Smooth muscle cell of the brain vasculature (primary cell): Measurements from ENCODE around the gene MDFIC.

ENCODE experiments used
- DNase-seq: peaks from one replicate; pipeline ENCODE4 v3.0.0-alpha.2; 2012; ENCODE audit warnings: low read depth, low spot score

Gene MDFIC

DNA sequence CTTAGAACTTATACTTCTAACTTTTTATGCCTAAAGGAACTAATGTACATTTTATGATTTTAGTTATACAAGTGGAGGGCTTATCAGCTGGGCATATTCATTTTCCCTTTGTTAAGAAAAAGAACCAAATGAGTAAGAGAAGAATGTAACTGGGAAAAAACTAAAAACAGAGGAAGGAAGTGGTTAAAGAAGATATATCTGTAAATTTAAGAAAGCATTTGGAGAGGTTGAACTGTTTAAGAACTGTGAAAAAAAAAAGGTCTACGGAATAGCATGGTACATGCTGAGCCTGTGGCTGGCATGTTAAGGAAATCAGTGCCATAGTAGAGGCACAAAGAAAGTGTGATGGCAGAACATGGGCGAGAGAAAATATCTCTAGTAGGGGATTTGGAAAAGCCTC, 6.2 kb downstream of the MDFIC start:
- no peak for DNase-seq

DNA sequence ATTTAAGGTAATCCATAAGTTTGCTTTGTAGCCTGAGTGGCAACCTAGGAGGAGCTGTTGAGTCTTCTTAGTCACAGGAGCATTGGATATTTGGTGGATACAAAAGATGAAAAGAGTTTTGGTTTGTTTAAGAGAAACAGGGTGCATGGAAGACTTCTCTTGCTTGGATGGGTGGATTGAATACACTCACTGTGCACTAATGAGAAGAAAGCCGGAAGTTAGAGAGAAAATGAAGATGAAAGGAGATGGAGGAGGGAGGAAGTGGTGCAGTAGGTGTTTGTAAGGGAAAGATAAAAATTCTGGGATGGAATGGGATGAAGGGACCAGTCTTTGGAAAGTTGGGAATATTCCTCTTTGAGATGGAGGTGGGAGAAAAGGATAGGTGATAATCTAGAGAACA, 7.7 kb downstream of the MDFIC start:
- no peak for DNase-seq

DNA sequence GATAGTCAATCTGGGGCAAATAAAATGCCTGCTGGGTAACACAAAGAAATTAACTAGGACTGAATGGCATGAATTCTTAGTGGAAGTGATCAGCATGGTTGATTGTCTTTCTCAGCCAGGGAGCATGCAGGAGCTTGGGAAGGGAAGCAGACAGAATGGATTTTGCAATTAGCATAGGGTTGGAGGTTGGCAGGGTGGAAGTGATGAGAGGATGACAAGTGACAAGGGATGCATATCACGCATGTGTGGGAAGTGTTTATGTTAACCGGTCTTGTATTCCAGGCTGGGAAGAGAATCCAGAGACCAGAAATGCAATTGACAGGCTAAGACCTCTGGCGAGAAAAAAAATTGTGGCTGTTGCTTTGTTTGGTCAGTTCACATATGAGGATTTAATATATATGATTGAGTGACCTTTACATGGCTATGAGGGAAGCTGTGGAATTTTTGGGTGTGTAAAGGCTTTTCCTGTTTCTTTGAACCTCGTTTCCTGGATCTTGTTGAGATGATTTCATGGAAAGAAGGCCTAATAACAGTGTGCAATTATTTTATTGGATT, 8.3 kb downstream of the MDFIC start:
- DNase-seq: no peak

DNA sequence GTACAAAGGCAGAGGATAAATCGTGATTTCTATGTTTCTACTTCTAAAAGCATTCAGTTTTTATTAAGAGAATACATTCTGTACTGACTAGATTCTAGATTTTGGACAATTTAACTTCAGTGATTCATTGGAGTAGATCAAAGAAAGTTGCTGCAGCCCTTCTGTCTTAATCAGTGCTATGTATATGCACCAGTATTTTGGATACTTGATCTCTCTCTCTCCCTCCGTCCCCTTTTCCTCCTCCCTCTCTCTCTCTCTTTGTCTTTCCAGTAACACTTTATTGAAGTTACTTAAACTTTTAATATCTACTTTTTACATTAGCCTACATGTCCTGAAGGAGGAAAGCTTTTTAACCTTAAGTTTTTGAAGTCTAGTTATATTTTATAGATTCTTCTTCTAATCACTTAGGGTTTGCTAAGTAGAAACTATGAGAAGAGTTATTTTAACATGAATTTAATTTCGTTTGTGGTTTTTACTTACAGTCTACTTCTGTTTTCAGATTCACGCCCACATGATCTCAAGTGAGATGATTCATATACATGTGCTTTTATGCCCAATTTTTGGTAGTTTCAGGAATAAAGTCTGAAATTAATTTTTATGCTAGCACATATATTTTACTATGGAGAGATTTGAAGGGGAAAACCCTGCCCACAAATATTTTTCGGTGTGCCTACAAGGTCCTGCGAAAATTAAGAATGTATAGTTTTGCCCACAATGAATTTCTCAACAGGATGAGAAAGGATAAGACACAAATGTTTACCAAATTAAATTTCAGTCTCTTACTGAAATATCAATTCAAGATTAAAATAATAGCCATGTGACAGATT, 9.1 kb downstream of the MDFIC start:
- no peak for DNase-seq

DNA sequence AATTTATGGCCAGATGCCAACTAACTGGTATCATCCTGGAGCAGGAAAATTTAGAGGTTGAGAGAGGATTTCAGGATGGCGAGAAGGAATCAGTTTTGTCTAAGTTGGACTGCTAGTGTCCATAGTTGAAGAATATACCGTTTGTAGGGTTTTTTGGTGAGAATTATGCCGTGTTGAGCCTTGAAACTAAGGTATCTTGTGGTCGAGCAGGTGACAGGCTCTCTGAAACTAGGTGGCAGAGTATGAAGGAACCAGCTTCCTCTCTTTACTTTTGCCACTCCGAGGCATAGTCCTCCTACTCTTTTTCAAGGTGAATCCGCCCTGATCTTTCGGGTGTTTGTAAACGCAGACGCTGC, 9.7 kb downstream of the MDFIC start:
- no peak for DNase-seq

DNA sequence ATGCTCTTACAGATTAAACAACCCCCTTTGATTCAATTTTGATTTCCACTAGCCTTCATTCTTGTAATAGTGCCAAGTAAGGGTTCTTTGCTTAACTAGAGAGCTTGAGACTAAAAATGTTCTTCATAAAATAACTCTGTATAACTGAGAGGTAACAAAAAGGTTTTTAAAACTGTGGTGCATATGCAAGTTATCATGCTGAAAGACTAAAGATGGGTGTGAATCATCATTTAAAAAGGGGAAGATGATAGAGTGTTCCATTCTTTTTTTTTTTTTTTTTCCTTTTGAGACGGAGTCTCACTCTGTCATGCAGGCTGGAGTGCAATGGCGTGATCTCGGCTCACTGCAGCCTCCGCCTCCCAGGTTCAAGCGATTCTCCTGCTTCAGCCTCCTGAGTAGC, 11.1 kb downstream of the MDFIC start:
- DNase-seq: no peak

DNA sequence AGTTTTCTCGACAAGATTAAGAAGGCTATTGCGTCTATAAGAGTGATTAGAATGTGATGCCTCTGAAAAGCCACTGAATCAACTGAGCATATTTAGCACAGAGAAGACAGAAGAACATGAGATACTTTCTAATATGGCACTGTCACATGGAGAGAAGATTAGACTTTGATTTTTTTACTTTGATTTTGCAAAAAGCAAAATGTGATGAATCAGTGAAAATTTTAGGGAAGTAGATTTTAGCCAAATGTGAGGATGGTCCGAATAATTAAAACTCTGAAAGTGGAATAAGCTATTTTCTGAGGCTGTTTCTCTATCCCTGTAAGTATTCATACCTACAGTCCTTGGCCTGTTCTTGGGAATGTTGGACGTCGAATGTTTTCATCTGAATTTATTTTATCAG, 11.8 kb downstream of the MDFIC start:
- DNase-seq: no peak

DNA sequence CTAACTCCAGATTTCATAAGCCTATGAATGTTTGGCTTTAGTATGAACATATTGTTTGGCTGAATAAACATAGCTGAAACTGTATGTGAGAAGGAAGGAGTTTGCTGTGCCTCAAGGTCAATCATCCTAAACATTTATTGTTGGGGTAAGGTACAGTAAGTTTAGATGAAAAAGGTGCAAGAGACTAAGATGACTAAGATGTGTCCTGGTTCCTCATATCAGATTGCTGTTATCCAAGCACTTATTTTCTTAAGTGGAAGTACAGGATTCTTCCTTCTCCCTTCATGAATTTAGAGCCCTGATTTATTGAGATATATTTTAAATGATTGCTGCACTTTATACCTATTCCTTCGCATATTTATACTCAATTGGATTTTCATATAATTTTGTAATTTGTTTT, 12.2 kb downstream of the MDFIC start:
- no peak for DNase-seq

DNA sequence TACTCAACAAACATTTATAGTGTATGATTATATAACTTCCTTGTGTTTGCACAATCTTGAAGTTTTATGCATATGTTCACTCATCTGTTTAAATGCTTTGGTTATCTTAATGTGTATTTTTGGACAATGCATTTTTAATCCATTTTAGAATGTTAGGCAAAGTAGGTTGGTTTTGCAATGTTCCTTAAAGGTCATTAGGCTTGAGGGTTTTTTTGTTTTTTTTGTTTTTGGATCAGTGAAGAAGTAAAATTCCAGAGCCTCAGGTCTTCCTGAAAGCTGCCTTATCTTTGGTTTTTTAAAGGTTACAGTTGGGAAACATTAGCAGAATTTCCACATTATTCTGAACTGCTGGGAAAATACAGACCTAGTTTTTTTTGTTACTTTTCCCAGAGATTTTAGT, 12.8 kb downstream of the MDFIC start:
- DNase-seq: no peak

DNA sequence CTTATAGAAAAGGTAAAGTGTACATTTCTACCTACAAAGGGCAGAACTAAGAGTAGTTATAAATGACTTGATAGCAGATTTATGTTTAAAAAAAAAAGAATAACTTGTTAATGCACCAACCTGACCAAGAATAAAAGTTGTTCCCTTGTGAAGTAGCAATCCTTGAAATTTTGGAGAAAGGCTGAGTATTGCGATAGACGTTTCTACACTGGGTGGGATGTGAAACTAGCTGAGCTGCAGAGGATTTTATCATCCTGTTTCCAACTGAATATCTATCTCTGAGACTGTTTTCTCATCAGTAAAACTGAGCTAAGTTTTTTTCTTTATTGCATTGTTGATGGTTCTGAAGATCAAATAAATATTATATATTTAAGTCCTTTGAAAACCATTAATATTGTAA, 14.6 kb downstream of the MDFIC start:
- DNase-seq: no peak

DNA sequence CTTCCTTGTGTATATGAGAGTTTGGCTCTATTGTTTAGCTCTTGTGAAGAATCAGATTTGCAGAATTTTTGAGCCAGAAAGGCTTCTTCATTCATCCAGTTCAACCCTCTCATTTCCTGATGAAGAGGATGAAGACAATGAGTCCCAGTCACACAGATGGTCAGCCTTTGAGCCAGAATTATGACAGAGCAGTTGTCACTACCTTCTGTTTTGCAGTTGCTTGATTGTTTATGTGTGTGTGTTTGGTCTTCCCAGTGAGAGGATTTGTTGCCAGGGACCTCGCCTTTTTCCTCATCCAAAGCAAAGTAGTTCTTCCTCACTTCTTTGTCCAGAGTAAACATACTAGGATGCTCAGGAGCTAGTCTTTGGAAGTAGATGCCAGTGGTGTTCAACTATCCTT, 15.6 kb downstream of the MDFIC start:
- DNase-seq: no peak

DNA sequence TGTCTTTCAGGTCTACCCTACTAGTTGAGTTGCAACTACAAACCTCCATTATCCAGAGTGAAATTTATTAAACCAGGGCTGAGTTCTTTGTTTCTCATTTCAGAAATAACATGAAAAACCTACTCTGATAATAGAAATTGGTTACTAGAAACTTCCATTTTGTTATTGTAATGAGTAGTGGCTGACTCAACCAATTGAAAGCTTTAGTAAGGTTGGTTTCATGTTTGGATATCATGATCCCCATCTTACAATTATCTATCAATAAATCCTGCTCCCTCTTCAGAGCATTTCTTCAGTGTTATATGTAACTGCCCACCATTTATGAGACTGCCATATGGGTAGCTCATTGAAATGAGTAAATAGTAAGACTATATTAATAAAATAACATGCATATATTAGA, 16.9 kb downstream of the MDFIC start:
- no peak for DNase-seq

DNA sequence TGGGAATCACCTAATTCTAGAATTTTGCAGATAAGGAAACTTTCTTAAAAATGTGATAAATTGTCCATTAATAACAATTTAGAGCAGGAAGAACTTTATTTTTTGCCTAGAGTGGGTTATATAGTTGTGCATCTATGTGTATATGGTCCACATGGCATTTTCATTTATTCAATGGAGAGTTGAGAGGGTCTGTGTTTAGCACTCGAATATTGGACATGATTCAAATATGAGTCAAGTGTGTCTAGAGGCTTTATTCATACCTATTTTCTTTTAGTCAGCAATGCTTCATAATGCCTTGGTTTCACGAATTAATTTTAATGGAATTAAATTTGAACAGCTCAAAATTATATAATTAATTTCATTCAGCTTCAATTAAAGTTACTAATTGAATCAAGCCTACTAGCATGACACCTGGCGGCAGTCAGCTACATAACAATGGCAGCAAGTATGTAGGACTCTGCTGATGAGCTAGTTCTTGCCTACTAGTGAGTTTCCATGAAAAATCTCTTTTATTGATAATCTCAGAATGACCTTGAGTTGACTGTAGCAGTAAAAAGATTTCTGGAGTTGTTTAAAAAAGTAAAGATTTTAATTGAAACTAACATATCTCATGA, 17.7 kb downstream of the MDFIC start:
- no peak for DNase-seq

DNA sequence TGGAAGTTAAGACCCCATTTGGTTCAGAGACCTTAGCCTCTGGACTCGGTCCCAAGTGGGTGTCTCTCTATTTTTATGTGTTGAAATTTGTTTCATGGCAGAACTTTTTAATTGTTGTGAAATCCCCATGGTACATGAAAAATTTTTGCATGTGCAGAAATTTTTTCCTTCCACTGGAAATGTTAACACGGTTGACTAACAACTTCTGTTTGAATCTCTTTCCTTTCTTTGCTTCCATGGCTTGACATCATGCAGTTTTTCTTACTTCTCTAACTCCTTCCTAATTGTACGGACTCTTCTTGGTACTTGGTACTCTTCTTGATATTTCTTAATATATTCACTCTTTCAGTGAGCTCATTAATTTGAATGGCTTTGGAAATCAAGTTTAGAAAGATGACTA, 18.3 kb downstream of the MDFIC start:
- no peak for DNase-seq

DNA sequence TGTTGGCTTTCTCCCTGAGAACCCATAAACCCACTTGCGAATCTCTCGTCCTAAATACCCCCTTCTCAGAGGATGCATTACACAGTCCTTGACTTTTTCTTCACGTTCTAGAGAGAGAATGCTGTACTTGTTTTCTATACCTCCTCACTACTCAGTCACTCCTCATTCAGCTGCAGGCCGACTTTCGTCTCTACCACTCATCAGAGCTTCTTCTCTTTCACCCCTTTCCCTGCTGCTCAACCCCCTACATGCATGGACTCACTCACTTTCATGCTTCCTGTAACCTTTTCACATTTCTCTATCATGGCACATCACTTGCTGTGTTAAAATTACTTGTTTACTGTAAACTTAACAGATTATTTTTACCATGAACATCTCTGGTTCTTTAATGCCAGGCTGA, 19.8 kb downstream of the MDFIC start:
- no peak for DNase-seq

DNA sequence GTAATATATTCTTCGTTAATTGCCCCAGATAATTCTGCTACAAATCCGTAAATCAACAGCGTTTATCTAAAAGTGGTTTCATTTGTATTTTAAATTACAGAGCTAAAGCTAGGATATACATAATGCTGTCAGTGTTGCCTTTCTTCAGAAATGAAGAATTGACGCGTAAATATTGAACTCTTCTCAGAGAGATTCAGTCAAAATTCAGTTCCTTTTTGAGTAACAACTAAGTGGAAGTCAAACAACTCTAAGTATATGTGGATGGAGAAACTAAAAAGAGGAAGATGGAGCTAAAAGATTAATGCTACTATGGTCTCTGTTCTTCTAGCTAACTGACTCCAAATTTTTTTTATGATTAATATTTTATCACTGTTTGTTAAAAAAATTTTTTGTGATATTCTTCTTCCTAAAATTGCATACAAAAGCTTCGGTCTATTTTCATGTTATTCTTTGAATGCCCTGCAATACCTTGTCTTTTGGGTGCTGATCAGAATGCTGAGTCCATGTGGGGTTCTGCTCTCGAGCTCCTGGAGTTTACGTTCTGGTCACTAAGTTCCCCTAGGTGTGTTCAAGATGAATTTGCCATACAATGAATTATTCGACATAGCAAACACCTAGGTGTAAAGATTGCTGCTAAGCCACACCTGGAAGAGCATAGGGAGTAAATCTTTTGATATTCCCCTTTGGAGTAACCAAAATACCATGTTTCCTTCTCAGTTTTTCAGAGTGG, 20.7 kb downstream of the MDFIC start:
- DNase-seq: no peak

DNA sequence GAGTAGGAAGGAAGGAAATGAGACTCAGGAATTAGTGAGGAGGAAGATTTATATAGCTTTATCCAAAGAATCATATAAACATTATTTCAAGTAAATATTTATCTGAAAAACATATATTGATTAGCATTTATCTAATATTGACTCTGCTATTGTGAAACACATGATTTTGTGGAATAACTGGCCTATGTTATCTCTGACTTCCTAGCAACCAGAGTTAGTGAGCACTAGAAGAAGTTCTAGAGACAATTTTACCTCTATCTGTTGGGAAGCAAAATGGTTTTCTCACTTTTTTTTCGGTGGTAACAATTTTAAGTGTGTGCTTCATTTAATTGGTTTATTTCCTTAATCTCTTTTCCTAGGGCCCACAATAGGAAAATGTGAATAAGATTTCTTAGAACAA, 21.6 kb downstream of the MDFIC start:
- no peak for DNase-seq

DNA sequence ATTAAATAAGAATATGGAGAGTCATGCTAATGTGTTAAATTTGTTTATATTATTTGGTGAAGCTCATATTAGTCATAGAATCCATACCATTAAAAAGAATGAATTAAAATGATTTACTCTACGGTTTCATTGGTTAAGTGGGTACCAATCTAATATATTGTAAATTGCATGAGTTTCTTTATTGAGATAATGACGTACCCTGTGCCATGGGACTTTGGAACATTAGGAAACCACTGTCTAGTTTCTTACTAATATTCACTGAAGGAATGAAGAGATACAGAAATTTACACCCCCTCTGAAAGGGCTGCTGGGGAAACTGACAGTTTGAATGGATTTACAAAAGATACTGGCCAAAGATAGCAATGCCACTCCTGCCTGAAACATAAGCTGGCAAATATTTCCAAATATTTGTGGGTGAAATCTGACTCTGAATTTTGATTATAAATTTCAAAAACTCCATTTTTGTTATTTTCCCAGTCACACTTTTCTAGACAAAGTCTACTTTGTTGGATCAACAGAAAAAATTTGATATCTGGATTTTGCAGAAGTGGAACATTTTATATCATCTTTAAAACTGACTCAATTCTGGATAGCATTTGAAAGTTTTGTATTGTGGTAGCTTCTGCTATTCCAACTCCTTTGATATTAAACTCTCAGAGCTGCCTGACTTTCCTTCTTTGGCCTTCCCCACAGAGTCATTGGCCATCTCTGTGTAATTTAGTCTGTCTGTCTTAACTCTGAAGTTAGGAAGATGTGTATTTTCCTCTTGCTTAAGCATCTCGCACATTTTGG, 22.3 kb downstream of the MDFIC start:
- no peak for DNase-seq

DNA sequence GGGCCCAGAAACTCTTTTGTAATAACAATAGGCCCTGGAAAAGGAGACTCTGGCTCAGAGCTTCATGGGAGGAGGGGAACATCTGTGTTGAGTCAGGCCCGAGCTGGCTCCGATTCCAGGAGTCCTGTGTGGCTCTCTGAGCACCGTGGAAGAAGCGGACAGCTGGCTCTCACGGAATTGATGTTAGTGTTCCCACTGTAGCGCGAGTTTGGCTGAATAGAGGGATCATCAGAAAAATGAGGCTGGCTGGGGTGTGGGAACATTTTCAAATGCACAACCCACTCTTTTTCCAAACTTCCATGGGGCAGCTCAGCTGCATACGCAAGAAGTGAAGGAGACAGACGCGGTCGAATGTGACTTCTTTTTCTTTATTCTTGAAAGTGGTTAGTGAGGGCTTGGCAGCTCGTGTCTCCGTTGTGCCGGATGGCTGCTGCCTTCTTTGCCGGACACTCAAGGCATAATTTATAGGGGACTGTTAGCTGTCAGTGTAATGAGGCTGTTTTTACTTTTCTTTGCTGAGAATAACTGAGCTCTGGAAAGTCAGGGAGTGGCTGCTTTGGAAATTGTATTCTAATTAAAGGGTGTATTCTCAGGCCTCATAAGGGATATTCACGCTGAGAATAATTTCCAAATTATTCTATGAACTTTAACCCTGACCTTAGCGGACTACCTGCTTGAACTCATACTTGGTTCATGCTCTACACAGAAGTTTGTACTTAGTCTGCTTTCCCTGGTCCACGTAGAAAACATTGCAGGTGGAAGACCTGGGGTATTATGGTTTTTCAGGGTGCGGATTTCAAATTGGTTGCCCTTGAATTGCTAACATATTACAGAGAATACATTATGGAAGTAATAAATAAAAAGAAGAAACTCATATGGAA, 23.1 kb downstream of the MDFIC start:
- DNase-seq: peak; percentile 72

DNA sequence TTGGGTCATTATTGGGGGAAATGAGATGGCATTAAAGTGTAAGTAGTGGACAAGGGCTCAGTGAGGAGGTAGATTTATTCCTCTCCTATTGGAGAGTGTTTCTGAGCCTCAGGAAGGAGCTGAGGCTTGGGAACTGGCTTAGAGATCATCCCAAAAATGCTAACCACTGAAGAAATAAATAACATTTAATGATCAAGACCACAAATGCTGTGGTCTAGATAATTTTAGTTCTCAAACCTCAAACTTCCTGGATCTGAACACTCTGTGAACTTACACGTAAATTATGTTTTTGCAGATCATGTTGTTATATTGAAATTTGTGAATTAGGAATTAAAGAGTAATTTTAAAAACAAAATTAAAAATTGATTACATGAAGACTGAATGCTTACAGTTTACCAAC, 27.3 kb downstream of the MDFIC start:
- no peak for DNase-seq

DNA sequence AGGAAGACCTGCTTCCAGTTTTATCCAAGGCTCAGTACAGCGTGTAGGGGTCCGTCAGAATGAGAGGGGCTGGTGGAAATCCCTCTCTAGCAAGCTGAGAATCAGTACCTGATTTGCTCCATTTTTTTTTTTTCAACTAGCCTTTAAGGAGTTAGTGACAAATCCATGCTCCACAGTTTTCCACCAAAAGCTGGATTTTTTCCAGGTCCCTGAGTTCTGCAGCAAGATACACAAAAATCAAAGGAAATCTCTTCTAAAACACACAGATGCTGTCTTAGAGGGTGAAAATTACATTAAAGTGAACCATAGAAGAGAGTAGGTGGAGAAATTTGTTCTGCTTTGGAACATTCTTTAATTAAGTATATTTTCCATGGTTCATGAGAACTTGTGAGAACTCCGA, 30.4 kb downstream of the MDFIC start:
- no peak for DNase-seq
